ENCODE measurements around the gene C20orf96. TPM values are rescaled to one million over a fixed set of nuclear protein-coding genes. Genes with fewer than 3 reads are reported as not detected.

Gene C20orf96
- total RNA-seq, 1 donor from 2014 or later = 2.0 TPM

DNA sequence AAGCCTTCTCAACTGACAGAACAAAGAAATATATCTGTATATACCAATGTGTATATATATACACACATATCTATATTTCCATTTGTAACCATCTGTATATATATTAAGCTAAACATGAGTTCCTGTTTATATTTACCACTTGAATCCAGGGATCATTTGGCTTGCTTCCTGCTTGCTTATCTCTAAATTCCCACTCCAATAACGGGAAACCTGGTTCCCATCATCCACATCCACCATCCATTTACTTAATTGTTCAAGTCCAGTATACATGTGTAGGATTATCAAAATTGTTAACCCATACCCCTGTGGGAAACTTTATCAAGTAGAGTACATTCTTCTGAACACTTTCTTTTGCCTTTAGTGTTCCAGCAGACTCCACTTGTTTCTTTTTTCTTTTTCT, 22.3 kb upstream of the C20orf96 start:
- DNase-seq (ENCODE audit: low spot score) = no peak

DNA sequence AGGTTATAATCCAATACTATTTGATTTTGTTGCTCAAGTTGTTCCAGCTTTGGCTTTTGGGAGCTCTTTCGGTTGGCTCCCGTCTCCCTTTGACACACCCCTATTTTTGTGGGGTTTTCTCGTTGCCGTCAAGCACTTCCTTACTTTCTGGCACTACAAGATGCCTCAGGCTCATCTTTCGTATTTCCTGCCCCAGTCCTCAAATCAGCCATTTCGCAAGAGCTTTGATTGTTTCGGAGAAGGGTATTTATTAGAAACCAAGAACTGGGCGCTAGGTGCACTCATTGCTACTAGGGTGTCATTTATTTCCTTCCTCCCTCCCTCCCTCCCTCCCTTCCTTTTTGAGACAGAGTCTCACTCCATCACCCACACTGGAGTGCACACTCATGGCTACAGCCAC, 21.5 kb upstream of the C20orf96 start:
- ATAC-seq (no peak), DNase-seq (ENCODE audit: low spot score) (no peak)

More for the DNA sequence above, 22.3 kb upstream of the C20orf96 start:
- no peak for ATAC-seq

GRCh38 chr20:311609-312008, 21.1 kb upstream of the C20orf96 start:
- DNase-seq (ENCODE audit: low spot score) = no peak

DNA sequence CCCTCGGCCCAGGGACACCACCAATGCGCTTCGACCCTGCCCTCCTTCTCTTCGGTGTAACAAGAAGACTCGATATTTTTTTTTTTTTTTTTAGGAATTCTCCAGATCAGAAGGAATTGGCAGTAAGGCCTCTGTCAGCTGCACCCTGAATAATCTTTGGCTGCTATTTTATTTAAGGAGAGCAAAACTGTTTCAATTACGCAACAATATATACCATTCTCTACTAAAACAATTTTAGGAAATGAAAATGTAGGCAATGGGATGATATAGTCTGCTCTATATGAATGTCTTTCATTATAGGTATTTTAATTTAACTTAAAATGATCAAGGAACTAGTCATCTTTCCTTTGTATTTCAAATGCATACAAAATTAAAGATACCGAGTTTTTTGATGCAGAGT, 20.1 kb upstream of the C20orf96 start:
- DNase-seq (ENCODE audit: low spot score) (no peak), ATAC-seq (no peak)

More at GRCh38 chr20:311609-312008, 21.1 kb upstream of the C20orf96 start:
- ATAC-seq = no peak

- peak; percentile 82 for DNase-seq (ENCODE audit: low spot score)
- ATAC-seq = peak; percentile 95
These were observed 19.5 kb upstream of the C20orf96 start for GRCh38 chr20:309841-310644.

GRCh38 chr20:309306-309840, 18.8 kb upstream of the C20orf96 start:
- no peak for DNase-seq (ENCODE audit: low spot score)
- ATAC-seq = no peak

DNA sequence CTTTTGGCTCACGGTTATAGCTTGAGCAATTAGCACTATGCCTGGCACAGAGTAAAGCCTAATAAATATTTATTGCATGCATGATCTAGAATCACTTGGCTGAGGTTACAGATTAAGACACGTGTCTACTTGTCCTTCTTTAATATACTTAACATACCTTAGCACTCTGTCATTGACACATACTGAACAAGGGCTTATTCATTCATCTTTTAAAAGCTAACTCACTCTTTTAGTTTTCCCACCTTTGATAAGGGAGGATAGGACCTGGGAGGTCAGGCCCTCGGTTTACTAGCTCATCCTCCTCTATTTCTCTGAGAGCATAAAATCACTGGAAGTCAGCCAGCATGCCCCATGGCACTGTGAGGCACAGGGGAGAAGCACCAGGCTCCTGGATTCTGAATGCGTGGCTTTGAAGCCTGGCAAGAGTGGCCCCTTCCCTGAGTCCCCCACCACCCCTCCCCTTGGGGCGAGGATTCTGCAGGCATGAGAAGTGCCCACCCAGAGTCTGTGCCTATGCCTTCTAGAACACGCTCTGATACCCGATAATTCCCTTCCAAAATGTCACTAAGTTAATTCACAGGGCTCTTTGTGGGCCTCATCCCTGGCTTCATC, 18.0 kb upstream of the C20orf96 start:
- DNase-seq (ENCODE audit: low spot score) (no peak), ATAC-seq (no peak)

DNA sequence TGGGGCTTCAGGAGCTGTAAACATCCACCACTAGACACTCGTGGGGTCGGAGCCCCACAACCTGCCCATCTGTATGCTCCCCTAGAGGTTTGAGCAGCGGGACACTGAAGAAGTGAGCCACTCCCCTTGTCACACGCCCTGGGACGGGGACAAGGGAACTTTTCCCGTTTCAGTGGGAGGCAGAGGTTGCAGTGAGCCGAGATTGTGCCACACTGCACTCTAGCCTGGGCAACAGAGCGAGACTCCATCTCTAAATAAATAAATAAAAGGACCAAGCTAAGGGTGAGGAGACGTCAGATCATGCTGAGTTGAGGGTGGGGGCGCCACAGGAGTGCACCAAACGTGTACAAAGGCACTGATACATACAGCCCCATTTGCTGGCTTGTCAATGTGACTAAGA, 15.2 kb upstream of the C20orf96 start:
- DNase-seq (ENCODE audit: low spot score) (no peak), ATAC-seq (no peak)

DNA sequence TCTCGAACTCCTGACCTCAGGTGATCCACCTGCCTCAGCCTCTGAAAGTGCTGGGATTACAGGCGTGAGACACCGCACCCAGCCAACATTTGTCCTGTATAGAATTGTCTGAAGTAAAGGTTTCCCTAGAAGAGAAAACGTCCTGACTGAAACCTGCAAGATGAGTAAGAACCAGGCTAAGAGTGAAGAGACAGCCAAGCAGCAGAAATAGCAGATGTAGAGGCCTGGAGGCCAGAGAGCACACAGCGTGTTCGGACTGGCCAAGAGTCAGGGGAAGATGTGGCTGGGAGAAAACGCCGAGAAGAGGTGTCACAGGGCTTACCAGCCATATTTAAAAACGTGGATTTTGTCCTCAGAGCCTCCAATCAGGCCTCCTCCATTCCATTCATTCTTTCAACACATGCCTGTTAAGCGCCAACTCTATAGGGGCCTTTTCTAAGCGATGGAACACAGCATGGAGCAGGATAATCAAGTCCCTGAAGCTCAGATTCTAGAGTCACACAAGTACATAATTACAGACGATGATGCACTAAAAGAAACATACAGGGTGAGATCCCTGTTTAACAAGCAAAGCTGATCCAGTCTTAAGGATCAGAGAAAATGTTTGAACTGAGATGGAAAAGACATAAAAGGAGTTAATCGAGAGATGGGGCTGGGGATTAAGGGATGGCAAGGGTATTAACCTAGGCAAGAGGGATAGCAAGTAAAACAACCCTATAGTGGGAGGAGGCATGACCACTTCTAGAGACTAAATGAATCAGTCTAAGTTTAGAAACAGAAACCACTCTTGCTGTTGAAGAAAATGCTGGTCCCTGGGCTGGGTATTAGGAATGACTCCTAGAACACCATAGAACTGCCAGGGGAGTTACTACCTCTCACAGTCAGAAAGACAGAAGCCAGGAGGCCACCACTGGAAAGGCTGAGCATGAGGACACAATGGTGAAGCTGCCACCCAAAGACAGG, 11.6 kb upstream of the C20orf96 start:
- DNase-seq (ENCODE audit: low spot score) = no peak
- no peak for ATAC-seq

- DNase-seq (ENCODE audit: low spot score) = no peak
- no peak for ATAC-seq
These were observed 9.9 kb upstream of the C20orf96 start for GRCh38 chr20:300345-300990.

DNA sequence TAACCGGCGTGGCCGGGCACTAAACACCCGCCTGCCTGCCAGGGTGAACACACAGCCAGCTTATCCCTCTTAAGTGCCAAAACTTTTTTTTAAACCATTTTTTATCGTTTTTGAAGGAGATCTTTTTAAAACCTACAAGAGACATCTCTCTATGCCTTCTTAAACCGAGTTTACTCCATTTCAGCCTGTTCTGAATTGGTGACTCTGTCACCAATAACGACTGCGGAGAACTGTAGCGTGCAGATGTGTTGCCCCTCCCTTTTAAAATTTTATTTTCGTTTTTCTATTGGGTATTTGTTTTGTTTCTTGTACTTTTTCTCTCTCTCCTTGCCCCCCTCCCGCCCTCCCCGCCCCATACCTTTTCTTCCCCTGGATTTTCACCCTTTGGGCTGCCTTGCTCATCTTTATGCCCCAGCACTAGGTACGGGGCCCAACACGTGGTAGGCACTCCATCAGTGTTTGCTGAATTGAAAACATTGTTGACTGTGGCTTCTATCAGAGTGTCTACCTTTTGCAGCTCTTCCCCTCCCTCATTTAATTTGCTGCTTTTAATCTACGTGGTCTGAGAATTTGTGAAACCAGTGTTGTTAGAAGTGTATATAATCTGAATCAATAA, 8.3 kb upstream of the C20orf96 start:
- no peak for DNase-seq (ENCODE audit: low spot score)

DNA sequence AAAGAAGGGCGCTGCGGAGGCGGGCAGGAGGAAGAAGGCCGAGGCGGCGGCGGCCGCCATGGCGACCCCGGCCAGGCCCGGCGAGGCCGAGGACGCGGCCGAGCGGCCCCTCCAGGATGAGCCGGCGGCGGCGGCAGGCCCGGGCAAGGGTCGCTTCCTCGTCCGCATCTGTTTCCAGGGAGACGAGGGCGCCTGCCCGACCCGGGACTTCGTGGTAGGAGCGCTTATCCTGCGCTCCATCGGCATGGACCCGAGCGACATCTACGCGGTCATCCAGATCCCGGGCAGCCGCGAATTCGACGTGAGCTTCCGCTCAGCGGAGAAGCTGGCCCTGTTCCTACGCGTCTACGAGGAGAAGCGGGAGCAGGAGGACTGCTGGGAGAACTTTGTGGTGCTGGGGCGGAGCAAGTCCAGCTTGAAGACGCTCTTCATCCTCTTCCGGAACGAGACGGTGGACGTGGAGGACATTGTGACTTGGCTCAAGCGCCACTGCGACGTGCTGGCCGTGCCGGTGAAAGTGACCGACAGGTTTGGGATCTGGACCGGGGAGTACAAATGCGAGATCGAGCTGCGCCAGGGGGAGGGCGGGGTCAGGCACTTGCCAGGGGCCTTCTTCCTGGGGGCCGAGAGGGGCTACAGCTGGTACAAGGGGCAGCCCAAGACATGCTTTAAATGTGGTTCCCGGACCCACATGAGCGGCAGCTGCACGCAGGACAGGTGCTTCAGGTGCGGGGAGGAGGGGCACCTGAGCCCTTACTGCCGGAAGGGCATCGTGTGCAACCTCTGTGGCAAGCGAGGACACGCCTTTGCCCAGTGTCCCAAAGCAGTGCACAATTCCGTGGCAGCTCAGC, 7.6 kb upstream of the C20orf96 start:
- peak; percentile 71 for ATAC-seq
- peak; percentile 80 for DNase-seq (ENCODE audit: low spot score)

More for the DNA sequence above, 8.3 kb upstream of the C20orf96 start:
- no peak for ATAC-seq

DNA sequence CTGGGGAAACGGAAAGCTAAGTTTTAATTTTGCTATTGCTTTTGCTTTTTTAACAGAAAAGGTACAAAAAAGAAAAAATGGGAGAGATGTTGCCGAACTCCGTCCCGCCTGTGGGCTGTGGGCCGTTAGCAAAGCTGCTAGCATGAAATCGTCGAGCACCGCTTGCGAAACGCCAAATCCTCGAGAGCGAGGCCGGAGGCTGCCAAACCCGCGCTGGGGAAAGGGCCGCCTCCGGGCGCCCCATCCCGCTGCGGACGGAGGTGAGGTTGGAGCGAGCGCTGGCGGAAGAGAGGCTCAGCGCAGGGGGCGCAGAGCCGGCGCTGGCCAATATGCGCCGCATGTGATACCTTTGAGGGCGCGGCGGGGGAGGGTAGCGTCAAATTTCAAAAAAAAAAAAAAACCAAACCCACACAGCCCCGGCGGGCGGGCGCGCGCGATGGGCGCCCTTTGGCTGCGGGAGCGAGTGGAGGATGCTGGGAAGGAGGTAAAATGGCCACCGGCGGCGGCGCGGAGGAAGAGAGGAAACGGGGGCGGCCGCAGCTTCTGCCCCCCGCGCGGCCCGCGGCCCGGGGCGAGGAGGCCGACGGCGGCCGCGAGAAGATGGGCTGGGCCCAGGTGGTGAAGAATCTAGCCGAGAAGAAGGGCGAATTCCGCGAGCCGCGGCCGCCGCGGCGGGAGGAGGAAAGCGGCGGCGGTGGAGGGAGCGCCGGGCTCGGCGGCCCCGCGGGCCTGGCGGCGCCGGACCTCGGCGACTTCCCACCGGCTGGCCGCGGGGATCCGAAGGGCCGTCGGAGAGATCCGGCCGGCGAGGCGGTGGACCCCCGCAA, 6.8 kb upstream of the C20orf96 start, which contains the start of gene ZCCHC3:
Gene ZCCHC3 (plus strand): TSS at position 473 of the 827 bp plus-strand sequence. CDS start 17 bp downstream, at position 490.
- ATAC-seq (peak; percentile 86), DNase-seq (ENCODE audit: low spot score) (peak; percentile 93)

DNA sequence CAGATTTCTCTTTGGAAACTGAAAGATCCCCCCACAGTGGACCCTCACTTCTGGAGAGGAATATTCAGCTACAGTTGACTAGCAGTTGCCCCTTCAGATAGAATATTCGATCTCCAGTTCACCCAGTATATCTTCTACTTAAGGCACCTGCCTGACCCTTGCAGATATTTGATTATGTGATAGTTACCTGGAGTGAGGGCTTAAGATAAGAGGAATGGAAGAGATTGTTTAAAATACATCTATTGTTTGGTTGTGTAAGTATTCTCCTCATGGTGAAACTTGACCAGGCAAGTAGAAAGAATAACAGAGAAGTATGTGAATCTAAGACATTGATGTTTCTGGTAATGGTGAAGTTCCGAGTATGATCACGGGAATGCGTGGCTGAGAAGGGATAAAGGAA, 5.3 kb upstream of the C20orf96 start:
- DNase-seq (ENCODE audit: low spot score) (no peak), ATAC-seq (no peak)

- DNase-seq (ENCODE audit: low spot score) (no peak), ATAC-seq (no peak)
These were observed 4.1 kb upstream of the C20orf96 start for GRCh38 chr20:294602-295001.

DNA sequence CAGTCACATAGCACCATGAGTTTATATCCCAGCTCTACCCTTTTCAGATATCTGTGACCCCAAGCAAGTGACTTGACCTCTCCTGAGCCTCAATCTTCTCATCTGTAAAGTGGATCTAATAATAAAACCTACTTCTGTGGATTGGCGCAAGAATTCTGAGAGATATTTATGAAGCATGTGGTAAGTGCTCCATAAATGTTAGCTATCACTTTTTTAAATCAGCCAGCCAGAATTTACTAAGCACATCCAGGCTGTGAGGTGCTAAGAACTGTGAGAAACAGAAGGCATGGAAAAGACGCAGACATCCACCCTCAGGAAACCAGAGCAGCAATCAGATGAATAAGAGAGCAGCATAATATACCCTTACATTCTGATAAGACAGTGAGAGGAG, 862 bp downstream of the C20orf96 start:
- ATAC-seq (no peak), DNase-seq (ENCODE audit: low spot score) (no peak)

DNA sequence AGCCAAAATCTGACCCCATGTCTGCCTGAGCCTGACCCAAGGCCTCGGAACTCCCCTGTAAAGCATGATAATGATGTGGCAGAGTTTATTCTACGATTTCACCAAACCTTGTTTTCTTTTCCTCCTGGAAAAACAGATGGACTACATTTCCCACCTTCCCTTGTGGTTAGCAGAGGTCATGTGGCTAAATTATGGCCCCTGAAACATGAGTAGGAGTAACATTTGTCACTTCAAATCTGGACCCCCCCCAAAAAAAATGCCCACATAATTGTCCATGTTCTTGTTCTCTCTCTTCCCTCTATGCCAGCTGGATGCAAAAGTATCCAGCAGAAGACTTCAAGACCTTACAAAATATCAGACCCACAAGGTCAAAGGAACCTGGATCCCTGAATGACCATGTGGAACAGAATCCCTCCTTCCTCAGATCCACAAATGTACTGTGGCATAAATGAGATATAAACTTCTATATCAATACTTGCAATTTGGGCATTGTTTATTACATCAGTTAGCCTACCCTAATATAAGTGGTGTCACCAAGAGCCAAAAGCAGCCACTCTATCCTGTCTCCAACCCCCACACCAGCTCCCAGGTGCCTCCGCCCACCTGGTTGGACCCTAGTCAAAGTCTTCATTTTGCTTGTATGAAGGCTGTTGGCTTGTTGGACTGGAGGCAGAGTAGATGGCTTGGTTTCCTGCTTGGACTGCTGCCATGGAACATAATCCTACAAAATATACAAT, 1.4 kb downstream of the C20orf96 start:
- no peak for ATAC-seq
- DNase-seq (ENCODE audit: low spot score) = no peak

All from left lobe of liver (tissue), 2 donors.